ENCODE measurements around the gene TLE4.

TLE4 gene

GRCh38 chr9:79692857-79693571 is 121.2 kb downstream of the TLE4 start:
- no peak for DNase-seq (ENCODE audit: low read depth)

GRCh38 chr9:79693750-79694149 is 122.0 kb downstream of the TLE4 start:
- DNase-seq (ENCODE audit: low read depth) = no peak

DNA sequence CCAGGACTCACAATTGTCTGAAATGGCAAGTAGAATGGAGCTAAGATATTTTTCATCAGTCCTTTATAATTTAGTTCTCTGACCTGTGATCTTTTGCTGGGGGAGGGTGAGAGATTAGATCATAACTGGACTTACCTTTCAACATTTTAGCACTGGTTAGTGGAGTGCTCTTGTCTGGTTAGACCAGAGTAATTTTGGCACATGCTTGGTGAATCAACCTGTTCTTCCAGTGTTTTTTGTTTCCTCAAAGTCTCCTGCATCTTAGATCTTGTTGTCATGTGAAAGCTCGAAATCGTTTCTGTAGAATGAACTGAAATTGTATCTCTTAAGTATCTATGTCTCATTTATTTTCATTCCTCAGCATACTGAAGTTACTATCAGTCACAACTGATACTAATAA is 122.4 kb downstream of the TLE4 start:
- no peak for DNase-seq (ENCODE audit: low read depth)

DNA sequence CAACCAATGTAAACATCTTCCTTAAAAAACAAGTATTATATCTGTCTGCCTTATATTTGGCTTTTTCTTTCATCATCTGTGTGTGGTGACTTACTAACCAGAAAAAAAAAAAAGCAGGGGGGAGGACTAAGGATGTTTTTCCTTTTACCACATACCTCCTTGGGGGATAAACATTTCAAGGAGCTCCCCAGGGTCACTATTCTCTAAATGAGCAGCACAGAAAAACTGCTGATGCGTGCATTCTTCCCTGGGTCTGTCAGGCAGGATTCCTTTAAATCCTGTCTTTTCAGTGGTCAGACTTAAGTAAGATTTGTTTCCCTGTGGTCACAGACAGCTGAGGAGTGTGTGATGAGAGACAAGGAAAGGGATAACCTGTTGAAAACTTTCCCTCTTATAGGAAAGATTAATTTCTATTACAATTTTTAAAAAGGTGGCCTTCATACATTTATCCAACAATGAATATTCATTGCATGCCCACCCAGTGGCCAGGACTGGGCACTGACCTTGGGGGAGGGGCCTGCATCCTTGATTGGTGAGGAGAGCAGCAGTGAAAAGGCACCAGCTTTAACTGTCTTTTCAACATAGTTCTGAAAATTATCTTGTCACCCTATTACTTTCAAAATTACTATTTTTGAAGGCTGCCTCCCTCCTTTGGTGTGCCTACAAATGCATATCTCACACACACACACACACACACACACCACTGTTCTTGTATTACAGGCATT is 123.1 kb downstream of the TLE4 start:
- no peak for DNase-seq (ENCODE audit: low read depth)

- DNase-seq (ENCODE audit: low read depth) = no peak
Measured at GRCh38 chr9:79695531-79696175, 123.9 kb downstream of the TLE4 start.

DNA sequence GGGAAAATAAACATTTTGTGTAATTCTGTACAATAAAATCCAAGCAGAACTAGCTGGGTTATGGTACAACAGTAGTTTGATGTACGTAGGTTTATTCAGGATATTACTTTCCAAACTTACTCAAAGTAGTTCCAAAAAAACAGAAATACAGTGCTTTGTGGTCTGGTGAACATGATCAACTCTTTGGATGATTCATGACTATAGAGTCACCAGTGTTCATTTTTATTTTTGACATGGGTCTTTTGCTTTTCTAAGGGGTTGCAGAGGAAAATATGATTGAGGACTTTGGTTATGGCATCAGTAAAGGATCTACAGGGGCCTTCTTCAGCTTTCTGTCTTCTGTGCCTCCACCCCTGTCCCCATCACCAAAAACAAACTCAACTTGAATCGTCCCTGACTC is 127.2 kb downstream of the TLE4 start:
- DNase-seq (ENCODE audit: low read depth) = no peak

GRCh38 chr9:79699479-79699878 is 127.7 kb downstream of the TLE4 start:
- no peak for DNase-seq (ENCODE audit: low read depth)

DNA sequence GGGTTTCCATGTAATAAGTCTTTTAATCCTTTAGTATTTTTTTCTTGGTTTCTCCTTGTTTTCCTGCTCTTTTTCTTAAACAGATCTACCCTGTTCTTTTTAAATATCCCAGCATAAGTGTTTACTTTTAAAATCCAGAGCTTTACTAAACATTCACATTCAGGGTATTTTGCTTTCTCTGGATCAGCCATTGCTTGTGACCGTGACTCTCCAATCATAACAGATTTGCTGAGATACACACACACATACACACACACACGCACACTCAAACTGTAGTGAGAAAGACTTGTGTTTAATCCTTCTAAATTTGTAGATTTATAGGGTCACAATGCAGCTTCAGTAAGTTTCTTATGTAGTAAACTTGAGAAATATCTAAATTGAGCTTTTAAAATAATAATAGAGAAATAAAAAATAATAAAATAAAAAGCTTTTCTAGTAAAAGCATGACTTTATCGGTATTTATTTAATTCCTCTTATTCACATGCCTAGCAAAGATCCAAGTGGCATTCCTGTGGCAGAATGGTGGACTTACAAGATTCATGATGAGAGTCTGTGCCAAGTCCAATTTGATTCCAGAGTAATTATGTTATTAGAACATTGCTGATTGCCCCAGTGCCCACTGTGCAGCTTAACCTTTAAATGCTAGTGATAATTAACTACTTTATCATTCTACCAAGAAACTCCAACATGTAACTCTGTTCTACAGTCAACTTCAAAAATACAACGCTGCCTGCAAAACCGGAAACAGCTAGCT is 129.0 kb downstream of the TLE4 start:
- no peak for DNase-seq (ENCODE audit: low read depth)

GRCh38 chr9:79701651-79702050 is 129.9 kb downstream of the TLE4 start:
- DNase-seq (ENCODE audit: low read depth) = no peak

DNA sequence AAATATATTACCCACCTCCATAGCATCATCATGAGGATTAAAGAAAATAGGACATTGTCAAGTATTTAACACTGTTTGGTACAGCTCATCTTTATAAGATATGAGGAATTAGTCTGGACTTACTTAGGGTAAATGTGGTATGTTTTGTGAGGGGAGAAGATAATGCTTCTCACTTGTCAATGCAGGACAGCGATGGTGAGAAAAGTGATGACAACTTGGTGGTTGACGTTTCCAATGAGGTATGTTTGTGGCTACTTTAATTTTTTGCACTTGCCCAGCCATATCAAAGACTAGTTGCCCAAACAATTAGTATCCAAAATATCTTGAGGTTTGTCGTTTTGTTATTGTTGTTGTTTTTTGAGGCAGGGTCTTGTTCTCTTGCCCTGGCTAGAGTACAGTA is 133.9 kb downstream of the TLE4 start:
- DNase-seq (ENCODE audit: low read depth) = no peak

DNA sequence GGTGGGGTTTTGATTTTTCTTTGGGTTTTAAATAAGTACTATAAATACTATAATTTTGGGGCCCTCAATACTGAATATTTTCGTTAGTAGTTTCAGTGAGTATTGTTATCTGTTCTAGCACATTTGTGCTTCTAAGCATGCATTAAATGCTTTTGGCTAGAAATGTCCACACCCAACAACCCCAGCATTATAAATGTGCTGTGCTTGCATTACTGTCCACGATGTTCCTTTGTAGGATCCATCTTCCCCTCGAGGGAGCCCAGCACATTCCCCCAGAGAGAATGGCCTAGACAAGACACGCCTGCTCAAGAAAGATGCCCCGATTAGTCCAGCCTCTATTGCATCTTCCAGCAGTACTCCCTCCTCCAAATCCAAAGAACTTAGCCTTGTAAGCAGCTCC is 134.7 kb downstream of the TLE4 start:
- DNase-seq (ENCODE audit: low read depth) = no peak

DNA sequence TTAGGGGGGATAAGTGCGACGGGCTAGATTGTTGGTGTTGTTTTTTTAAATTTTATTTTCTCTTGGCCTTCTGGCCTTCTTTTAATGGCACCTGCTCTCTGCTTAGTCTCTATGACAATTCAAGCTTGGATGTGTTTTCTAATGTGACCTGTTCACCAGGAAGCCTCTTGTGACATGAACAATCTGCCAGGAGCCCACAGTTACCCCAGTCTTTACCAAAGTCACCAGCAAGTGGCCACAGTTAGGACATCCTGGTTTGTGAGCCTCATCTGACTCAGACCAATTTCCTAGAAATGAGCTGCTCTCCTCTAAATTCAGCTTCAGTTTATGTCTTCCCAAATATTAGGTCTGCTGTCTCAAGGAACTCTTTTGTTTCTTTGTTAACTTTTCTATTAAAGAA is 135.8 kb downstream of the TLE4 start:
- DNase-seq (ENCODE audit: low read depth) = no peak

- DNase-seq (ENCODE audit: low read depth) = no peak
Measured at GRCh38 chr9:79708541-79708940, 136.8 kb downstream of the TLE4 start.

DNA sequence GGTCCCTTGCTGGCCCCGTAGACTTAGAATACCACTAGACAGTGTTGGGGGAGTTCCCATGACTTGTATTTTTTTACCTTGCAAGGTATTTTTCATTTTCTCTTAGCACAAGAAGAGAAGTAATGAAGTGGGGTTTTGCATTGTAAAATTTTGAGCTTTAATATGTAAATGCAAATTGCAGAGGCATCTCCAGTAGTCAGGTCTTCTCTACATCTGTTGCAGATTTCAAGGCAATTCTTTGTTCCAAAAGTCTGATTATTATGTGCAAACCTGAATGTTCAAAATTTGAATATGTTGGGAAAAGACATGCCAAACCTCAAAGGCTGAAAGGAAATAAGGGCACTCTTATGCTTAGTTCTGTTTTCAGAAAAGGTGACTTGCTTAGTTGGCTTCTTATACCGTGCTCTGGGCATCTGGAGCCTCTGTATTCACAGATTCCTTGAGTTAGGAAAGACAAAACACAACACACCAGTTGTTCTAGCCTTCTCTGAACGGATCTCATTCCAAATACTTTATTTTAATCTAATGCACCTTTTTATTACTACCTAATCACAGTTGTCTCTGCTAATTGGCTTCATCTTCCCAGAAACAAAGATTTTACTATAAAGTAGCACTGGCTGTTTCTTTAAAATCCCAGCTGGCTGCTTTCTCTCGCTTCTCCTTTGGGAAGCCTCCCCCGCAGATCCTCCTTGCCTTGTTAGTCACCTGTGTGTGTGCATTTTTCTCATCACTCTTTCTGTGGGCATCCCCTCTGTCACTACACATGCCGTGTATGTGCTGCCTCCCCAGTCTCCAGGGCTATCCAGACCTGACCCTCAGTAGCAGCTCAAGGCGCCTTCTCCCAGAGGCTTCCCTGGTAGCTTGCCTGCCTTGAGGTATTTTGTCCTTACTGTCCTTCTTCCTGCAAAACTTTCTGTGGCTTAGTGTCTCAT is 138.2 kb downstream of the TLE4 start:
- DNase-seq (ENCODE audit: low read depth) = no peak

DNA sequence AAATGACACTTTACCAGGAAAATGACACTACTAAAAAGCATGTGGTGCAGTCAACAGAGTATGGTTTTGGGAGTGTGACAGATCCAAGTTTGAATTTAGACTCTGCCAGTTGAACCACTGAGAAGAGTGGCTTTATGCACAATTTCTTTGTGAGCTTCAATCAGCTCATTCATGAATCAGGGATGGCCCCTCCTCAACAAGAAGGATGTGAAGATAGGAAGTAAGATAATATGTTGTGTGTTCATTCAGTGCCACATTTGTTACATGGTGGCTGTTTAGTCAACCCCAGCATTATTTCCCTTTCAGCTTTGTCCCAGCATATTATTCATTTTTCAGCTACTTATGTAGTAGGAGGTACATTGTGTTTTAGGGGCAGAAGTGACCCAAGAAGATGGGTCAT is 140.1 kb downstream of the TLE4 start:
- DNase-seq (ENCODE audit: low read depth) = no peak

DNA sequence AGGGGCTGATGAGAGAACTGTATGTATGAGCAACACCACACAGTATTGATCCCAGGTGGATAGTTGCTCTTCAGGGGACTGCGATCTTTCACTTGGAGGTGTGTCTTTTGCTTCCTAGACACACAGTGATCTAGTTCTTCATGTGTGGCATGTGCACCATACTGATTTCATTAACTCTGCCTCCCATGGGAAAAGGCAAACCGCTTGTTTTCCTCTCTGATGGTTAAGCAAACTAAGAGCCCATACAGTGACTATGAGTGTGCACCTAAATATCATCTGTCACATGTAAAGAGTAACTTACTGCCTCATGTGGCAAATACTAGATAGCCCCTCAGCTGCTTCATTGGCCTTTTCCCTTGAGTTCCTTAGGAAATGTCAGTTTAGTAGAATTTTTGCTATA is 147.3 kb downstream of the TLE4 start:
- DNase-seq (ENCODE audit: low read depth) = no peak

GRCh38 chr9:79719989-79720388 is 148.2 kb downstream of the TLE4 start:
- no peak for DNase-seq (ENCODE audit: low read depth)

GRCh38 chr9:79731171-79731890 is 159.6 kb downstream of the TLE4 start:
- DNase-seq (ENCODE audit: low read depth) = no peak

GRCh38 chr9:79735023-79735779 is 163.4 kb downstream of the TLE4 start:
- no peak for DNase-seq (ENCODE audit: low read depth)

DNA sequence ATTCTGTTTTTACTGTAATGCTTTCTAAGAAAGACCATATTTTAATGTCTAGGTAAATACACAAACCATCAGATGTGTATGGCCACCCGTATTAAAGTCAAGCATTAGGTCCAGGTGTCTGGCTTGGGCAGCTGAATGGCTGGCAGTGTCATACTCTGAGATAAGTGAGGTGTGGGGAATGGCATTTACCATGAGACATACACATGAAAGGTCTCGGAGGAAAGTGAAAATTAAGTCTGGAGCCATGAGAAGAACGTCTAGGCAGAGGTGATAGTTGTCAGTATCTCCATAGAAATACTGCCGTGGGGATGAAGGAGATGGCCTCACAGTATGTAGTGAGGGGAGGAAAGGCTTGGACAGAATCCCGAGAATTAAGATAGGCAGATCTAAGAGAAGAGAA is 164.3 kb downstream of the TLE4 start:
- DNase-seq (ENCODE audit: low read depth) = no peak

All from activated T-helper 1 cell treated with Interleukin-2 at 50 U/mL for 16 hours (primary cell).